A549 (cell line): ENCODE results near the gene MT1F. TPM values are rescaled to one million over a fixed set of nuclear protein-coding genes. Genes with fewer than 3 reads are reported as not detected.

Experiments used
- ATAC-seq, 2 experiments: fragments of 200-7000 bp in 1 of 2; fragments of >200 bp in 1 of 2; cut with Nextera tagmentation in 1 of 2; cut with Tn5 transposase in 1 of 2; 3 replicates each; pipeline versions ENCODE4 v1.8.0 to v1.9.1; 2018 to 2020; ENCODE audit warnings: mild to moderate bottlenecking in 1 of 2, moderate library complexity in 1 of 2
- CTCF ChIA-PET: fragments of 300-600 bp; sonication (Branson Sonifier 250); formaldehyde crosslinking; extraction: SDS; loops from one replicate; lab custom pipeline; 2021; ENCODE audit warnings: antibody characterized with exemption, inconsistent platforms; lab: Yijun Ruan, JAX
- POLR2A ChIA-PET: fragments of 350-600 bp; formaldehyde crosslinking; extraction: SDS; loops from one replicate; lab custom pipeline; 2021; ENCODE audit warnings: antibody characterized with exemption, inconsistent platforms; lab: Yijun Ruan, JAX
- DNase-seq, 2 experiments: peaks; one replicate each; pipeline versions ENCODE4 v3.0.0 to v3.0.0-alpha.2; 2011 to 2016; ENCODE audit warnings: low read depth in 1 of 2, low spot score in 1 of 2
- FAIRE-seq: peaks from 2 replicates; lab custom pipeline; 2011; peaks lifted over from hg19 to GRCh38; lab: Jason Lieb, UNC
- H3K27ac ChIP-seq, 2 experiments: fragments of >200 bp; sonication (Bioruptor Twin); formaldehyde crosslinking; 3 replicates each; pipeline ENCODE4 v1.5.1; 2016 to 2017
- H3K4me1 ChIP-seq: fragments of >200 bp; sonication (Bioruptor Twin); formaldehyde crosslinking; 3 replicates; pipeline ENCODE4 v1.6.1; 2016
- H3K4me2 ChIP-seq: fragments of >200 bp; sonication (Bioruptor Twin); formaldehyde crosslinking; 3 replicates; pipeline ENCODE4 v1.6.1; 2016
- H3K4me3 ChIP-seq: fragments of >200 bp; sonication (Bioruptor Twin); formaldehyde crosslinking; 3 replicates; pipeline ENCODE4 v1.5.1; 2016
- H3K9me3 ChIP-seq: fragments of >200 bp; sonication (Bioruptor Twin); formaldehyde crosslinking; 3 replicates; pipeline ENCODE4 v1.6.1; 2016
- CBX2 ChIP-seq: fragments of 200-600 bp; sonication (generic); IDR thresholded peaks from 2 replicates; pipeline ENCODE4 v1.6.1; 2016; ENCODE audit warnings: low read depth, mild to moderate bottlenecking, borderline replicate concordance
- ELK1 ChIP-seq: fragments of 150-350 bp; IDR thresholded peaks from 2 replicates; pipeline ENCODE4 v1.6.1; 2014; ENCODE audit warnings: low read depth, mild to moderate bottlenecking, low read length
- EP300 ChIP-seq, 2 experiments: fragments of >200 bp; sonication (Bioruptor Twin); formaldehyde crosslinking; IDR thresholded peaks; 2 replicates in 1 of 2; 3 replicates in 1 of 2; pipeline ENCODE4 v1.6.1; 2016 to 2017
- ESRRA ChIP-seq: fragments of 150-350 bp; IDR thresholded peaks from 2 replicates; pipeline ENCODE4 v1.6.1; 2014; ENCODE audit warnings: mild to moderate bottlenecking, low read length, borderline replicate concordance
- FOSB ChIP-seq: fragments of 250-450 bp; sonication (Bioruptor Pico); IDR thresholded peaks from 2 replicates; pipeline ENCODE4 v1.5.0; 2020; ENCODE audit warnings: mild to moderate bottlenecking, moderate library complexity
- FOXS1 ChIP-seq: fragments of 250-450 bp; sonication (Bioruptor Pico); IDR thresholded peaks from 2 replicates; pipeline ENCODE4 v1.5.0; 2020; ENCODE audit warnings: mild to moderate bottlenecking, moderate library complexity
- GATA3 ChIP-seq: IDR thresholded peaks from 2 replicates; pipeline ENCODE4 v1.6.1; 2012; ENCODE audit warnings: borderline replicate concordance
- HOXA7 ChIP-seq: fragments of 250-450 bp; sonication (Bioruptor Pico); IDR thresholded peaks from 2 replicates; pipeline ENCODE4 v1.5.0; 2020; ENCODE audit warnings: mild to moderate bottlenecking, moderate library complexity
- HOXB13 ChIP-seq: fragments of 250-450 bp; sonication (Bioruptor Pico); IDR thresholded peaks from 2 replicates; pipeline ENCODE4 v1.5.0; 2020; ENCODE audit warnings: low read depth, mild to moderate bottlenecking, moderate library complexity
- KDM1A ChIP-seq: fragments of 200-600 bp; sonication (generic); IDR thresholded peaks from 2 replicates; pipeline ENCODE4 v1.6.1; 2016; ENCODE audit warnings: low read depth, mild to moderate bottlenecking
- NR3C1 ChIP-seq: fragments of >200 bp; sonication (Bioruptor Twin); formaldehyde crosslinking; IDR thresholded peaks from 3 replicates; pipeline ENCODE4 v1.6.1; 2017
- PHF8 ChIP-seq: fragments of 200-600 bp; sonication (generic); IDR thresholded peaks from 2 replicates; pipeline ENCODE4 v1.6.1; 2016; ENCODE audit warnings: low read depth, mild to moderate bottlenecking, antibody characterized with exemption, moderate library complexity, borderline replicate concordance
- RCOR1 ChIP-seq: fragments of 150-350 bp; IDR thresholded peaks from 2 replicates; pipeline ENCODE4 v1.6.1; 2014; ENCODE audit warnings: antibody characterized with exemption, low read length, low read depth
- SMC3 ChIP-seq: fragments of >200 bp; sonication (Bioruptor Twin); formaldehyde crosslinking; IDR thresholded peaks from 3 replicates; pipeline ENCODE4 v1.6.1; 2018; ENCODE audit warnings: inconsistent platforms
- SREBF2 ChIP-seq: fragments of 450-650 bp; IDR thresholded peaks from 2 replicates; pipeline ENCODE4 v1.6.1; 2014; ENCODE audit warnings: mild to moderate bottlenecking, moderate library complexity
- TFCP2L1 ChIP-seq: fragments of 250-450 bp; sonication (Bioruptor Pico); IDR thresholded peaks from 2 replicates; pipeline ENCODE4 v1.5.0; 2021; ENCODE audit warnings: mild to moderate bottlenecking
- TP53 ChIP-seq: fragments of 250-450 bp; sonication (Bioruptor Pico); IDR thresholded peaks from 2 replicates; pipeline ENCODE4 v1.5.0; 2021; ENCODE audit warnings: mild to moderate bottlenecking, moderate library complexity
- USF2 ChIP-seq: fragments of 450-650 bp; IDR thresholded peaks from 2 replicates; pipeline ENCODE4 v1.6.1; 2014; ENCODE audit warnings: antibody characterized with exemption
- ZFP36 ChIP-seq: fragments of 450-650 bp; IDR thresholded peaks from 2 replicates; pipeline ENCODE4 v1.6.1; 2014; ENCODE audit warnings: borderline replicate concordance; ENCODE audit not compliant: partially characterized antibody
- ZNF302 ChIP-seq: fragments of 250-450 bp; sonication (Bioruptor Pico); IDR thresholded peaks from 2 replicates; pipeline ENCODE4 v1.9.0; 2021; ENCODE audit warnings: inconsistent platforms, mild to moderate bottlenecking, moderate library complexity
- WGBS: methylation state at CpG from one replicate; pipeline ENCODE4 v1.1.6; 2017; ENCODE audit errors: missing lambda C conversion rate; 5-methylcytosine and 5-hydroxymethylcytosine counted together
- polyA plus RNA-seq, 4 experiments: library from polyadenylated mRNA; depleted of rRNA in 3 of 4; stranded (reverse); fragments of >200 nt; fragmentation: RNase III in 1 of 4; extraction: RNeasy Plus Mini Kit Qiagen cat#74134 plus additional on column Dnase treatment in 1 of 4; gene quantifications; 2 replicates in 3 of 4; 3 replicates in 1 of 4; pipeline ENCODE4 v1.2.3, GENCODE V29; 2011 to 2017

MT1F gene
- polyA plus RNA-seq, 2 of the 4 experiments (the other 2 are of a cell fraction), result 4.1 to 11.3 TPM

GRCh38 chr16:56634715-56635440 is 22.9 kb upstream of the MT1F start:
- DNase-seq, result no peak
- Histone ChIP-seq H3K4me2 (no peak overlapping the region), H3K27ac (no peak overlapping the region), H3K4me3 (no peak overlapping the region), H3K4me1 (0 out of 3 replicates have a peak, but pooled peaks cover 3% of the 10 kb centered on the region), H3K9me3 (no peaks in the 10 kb centered on the region)
- TF ChIP-seq HOXA7 (CRISPR knock-in tag) (no peak), TFCP2L1 (CRISPR knock-in tag) (no peak), GATA3 (no peak), ELK1 (no peak), SREBF2 (no peak), ZFP36 (no peak), RCOR1 (no peak), EP300 (IDR thresholded peaks at IDR 0.05) (no peak)
- CTCF ChIA-PET, result interaction anchor here (0.8 to 25.6 kb wide), 5 partner anchors 9 to 67 kb away, joined by 3 to 340 read pairs (median 4); partner anchors contain the start of gene MT2A
- POLR2A ChIA-PET, result no interaction called here
- 82% methylated on average over 47 of the region's 47 CpGs for WGBS
- no peak for FAIRE-seq
- no peak for ATAC-seq

- TF ChIP-seq ESRRA (no peak), PHF8 (no peak), HOXB13 (CRISPR knock-in tag) (no peak), CBX2 (no peak), FOXS1 (CRISPR knock-in tag) (no peak), KDM1A (no peak), FOSB (CRISPR knock-in tag) (no peak), SMC3 (no peak), TFCP2L1 (CRISPR knock-in tag) (no peak), ZNF302 (CRISPR knock-in tag) (no peak), USF2 (no peak), GATA3 (no peak), NR3C1 (no peak)
- 80% methylated on average over 37 of the region's 40 CpGs for WGBS
- CTCF ChIA-PET, result interaction anchor here (1.2 to 25.6 kb wide), 2 partner anchors 8 to 26 kb away, joined by 4 to 340 read pairs; partner anchors contain the start of gene MT2A
- POLR2A ChIA-PET, result no interaction called here
- ATAC-seq, result no peak
- no peak overlapping the region for H3K4me2 ChIP-seq
- no peak for DNase-seq
- H3K4me1 ChIP-seq, result 0 out of 3 replicates have a peak, but pooled peaks cover 3% of the 10 kb centered on the region
- FAIRE-seq, result no peak
- no peak overlapping the region for H3K27ac ChIP-seq
- H3K9me3 ChIP-seq, result no peaks in the 10 kb centered on the region
- H3K4me3 ChIP-seq, result no peak overlapping the region
Observed at GRCh38 chr16:56635441-56635967, 22.3 kb upstream of the MT1F start.

- ATAC-seq (no peak), DNase-seq (no peak), FAIRE-seq (no peak)
- Histone ChIP-seq H3K4me1 (0 out of 3 replicates have a peak, but pooled peaks cover 3% of the 10 kb centered on the region), H3K27ac (no peak overlapping the region), H3K4me2 (no peak overlapping the region), H3K4me3 (no peak overlapping the region), H3K9me3 (no peaks in the 10 kb centered on the region)
- ChIA-PET POLR2A (interaction anchor here (1.4 kb wide), 1 partner anchor 46 kb away, joined by 4 read pairs; the partner anchor contains the start of gene MT1X), CTCF (interaction anchor here (7.2 to 25.6 kb wide), 2 partner anchors 27 to 66 kb away, joined by 36 to 340 read pairs; partner anchors contain the start of gene MT2A)
- TF ChIP-seq TP53 (CRISPR knock-in tag), result no peak
- 74% methylated on average over 9 of the region's 9 CpGs for whole genome bisulfite sequencing
Observed at GRCh38 chr16:56636616-56637413, 20.9 kb upstream of the MT1F start.
